Cardiac fibroblast (primary cell): ENCODE measurements around the gene CTRB2.
"Not testable (repeated sequence)": the region's sequence is repeated elsewhere in the genome, so short reads cannot be mapped to it uniquely, and the experiment has no call there.

ENCODE experiments used
- DNase-seq, 2 donors: peaks; one replicate each; pipeline versions ENCODE4 v3.0.0 to v3.0.0-alpha.2; 2010; ENCODE audit warnings: low read depth in 2 of 2
- H3K4me3 ChIP-seq, 2 donors: replicated peaks in 1 of 2; 1 replicate in 1 of 2; 2 replicates in 1 of 2; pipeline ENCODE4 v1.5.1; 2011; ENCODE audit warnings: low read depth in 2 of 2, low read length in 2 of 2, mild to moderate bottlenecking in 2 of 2, moderate library complexity in 1 of 2
- TF ChIP-seq, protein P1 (sequence below): IDR thresholded peaks from one replicate; pipeline ENCODE4 v1.5.1; 2011; ENCODE audit warnings: low read depth, mild to moderate bottlenecking, low read length, inconsistent platforms

The CTRB2 gene

GRCh38 chr16:75225678-75226515, 18.9 kb upstream of the CTRB2 start:
- TF ChIP-seq, protein P1, sequence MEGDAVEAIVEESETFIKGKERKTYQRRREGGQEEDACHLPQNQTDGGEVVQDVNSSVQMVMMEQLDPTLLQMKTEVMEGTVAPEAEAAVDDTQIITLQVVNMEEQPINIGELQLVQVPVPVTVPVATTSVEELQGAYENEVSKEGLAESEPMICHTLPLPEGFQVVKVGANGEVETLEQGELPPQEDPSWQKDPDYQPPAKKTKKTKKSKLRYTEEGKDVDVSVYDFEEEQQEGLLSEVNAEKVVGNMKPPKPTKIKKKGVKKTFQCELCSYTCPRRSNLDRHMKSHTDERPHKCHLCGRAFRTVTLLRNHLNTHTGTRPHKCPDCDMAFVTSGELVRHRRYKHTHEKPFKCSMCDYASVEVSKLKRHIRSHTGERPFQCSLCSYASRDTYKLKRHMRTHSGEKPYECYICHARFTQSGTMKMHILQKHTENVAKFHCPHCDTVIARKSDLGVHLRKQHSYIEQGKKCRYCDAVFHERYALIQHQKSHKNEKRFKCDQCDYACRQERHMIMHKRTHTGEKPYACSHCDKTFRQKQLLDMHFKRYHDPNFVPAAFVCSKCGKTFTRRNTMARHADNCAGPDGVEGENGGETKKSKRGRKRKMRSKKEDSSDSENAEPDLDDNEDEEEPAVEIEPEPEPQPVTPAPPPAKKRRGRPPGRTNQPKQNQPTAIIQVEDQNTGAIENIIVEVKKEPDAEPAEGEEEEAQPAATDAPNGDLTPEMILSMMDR: no peak
- no peak for DNase-seq

GRCh38 chr16:75225092-75225491, 18.1 kb upstream of the CTRB2 start:
- DNase-seq: no peak
- TF ChIP-seq, protein P1: no peak

More at GRCh38 chr16:75225678-75226515, 18.9 kb upstream of the CTRB2 start:
- H3K4me3 ChIP-seq: no peak overlapping the region

DNA sequence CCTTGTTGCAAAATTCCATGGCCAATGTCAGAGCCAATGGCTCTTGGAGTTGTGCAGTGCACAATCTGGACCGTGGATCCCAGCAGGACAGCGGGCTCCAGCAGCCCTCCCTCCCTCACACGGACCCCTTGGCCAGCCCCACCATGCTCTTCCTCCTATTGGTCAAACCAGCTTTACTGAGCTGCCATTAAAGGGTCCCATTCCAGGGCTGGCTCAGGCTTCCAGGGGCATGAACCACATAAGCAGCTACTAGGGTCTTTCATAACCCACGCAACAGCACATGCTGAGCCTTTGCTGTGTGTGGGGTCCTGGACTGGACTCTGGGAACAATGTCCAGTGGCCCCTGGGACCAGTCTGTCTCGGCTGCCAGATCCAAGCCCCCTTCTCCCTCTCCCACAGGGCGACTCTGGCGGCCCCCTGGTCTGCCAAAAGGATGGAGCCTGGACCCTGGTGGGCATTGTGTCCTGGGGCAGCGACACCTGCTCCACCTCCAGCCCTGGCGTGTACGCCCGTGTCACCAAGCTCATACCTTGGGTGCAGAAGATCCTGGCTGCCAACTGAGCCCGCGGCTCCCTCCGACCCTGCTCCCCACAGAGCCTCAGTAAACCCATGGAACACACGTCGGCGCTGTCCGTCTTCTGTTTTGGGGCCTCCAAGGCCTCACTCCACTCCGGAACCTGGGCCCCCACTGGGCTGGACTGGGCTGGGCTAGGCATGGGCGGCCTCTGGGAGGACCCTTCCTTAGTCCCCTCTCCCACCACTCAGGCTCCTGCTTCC, 17.5 kb upstream of the CTRB2 start:
- TF ChIP-seq, protein P1: no peak
- no peak for DNase-seq
- H3K4me3 ChIP-seq: no peak overlapping the region

More at GRCh38 chr16:75225092-75225491, 18.1 kb upstream of the CTRB2 start:
- H3K4me3 ChIP-seq: no peak overlapping the region

- not testable (repeated sequence) for DNase-seq, H3K4me3 ChIP-seq
Observed at GRCh38 chr16:75223129-75223528, 16.2 kb upstream of the CTRB2 start.

GRCh38 chr16:75222271-75222783, 15.4 kb upstream of the CTRB2 start:
- TF ChIP-seq, protein P1: no peak
- no peak for DNase-seq
- H3K4me3 ChIP-seq: no peak overlapping the region

- H3K4me3 ChIP-seq: no peak overlapping the region
Observed at GRCh38 chr16:75219838-75220237, 12.9 kb upstream of the CTRB2 start.

More at GRCh38 chr16:75219838-75220237, 12.9 kb upstream of the CTRB2 start:
- TF ChIP-seq, protein P1: no peak
- no peak for DNase-seq
